Measurements from ENCODE around the gene NACC2.

Gene NACC2

GRCh38 chr9:135969064-135969683 is 125.9 kb downstream of the NACC2 start:
- no peak overlapping the region for H3K27ac ChIP-seq (ENCODE audit: extremely low read depth, low read depth, low read length)
- ChIA-PET POLR2A (interaction anchor here (0.8 to 1.0 kb wide), 2 partner anchors 8 to 140 kb away, joined by 3 to 4 read pairs; partner anchors contain the start of gene UBAC1), CTCF (interaction anchor here (0.5 to 6.0 kb wide), 8 partner anchors 14 to 323 kb away, joined by 3 to 95 read pairs (median 4); no protein-coding TSS in a partner anchor)
- H3K36me3 ChIP-seq (ENCODE audit: control insufficient read depth in 2 of 2, insufficient read depth in 1 of 2, low read length in 2 of 2), result no peaks in the 10 kb centered on the region
- TF ChIP-seq ZNF24 (tag by site-specific recombination; IDR thresholded peaks at IDR 0.05) (no peak), REPIN1 (tag by site-specific recombination; IDR thresholded peaks at IDR 0.05; ENCODE audit: low read depth) (no peak), ZNF692 (tag by site-specific recombination; IDR thresholded peaks at IDR 0.05) (no peak), OVOL3 (tag by site-specific recombination; IDR thresholded peaks at IDR 0.05) (no peak), ZIC2 (tag by site-specific recombination; IDR thresholded peaks at IDR 0.05) (no peak), ZNF704 (tag by site-specific recombination; IDR thresholded peaks at IDR 0.05) (no peak), ZNF654 (tag by site-specific recombination; IDR thresholded peaks at IDR 0.05; ENCODE audit: low read depth) (no peak), ZBTB1 (tag by site-specific recombination; IDR thresholded peaks at IDR 0.05) (no peak), ZNF214 (tag by site-specific recombination; IDR thresholded peaks at IDR 0.05; ENCODE audit: borderline replicate concordance) (no peak), ZNF580 (tag by site-specific recombination; IDR thresholded peaks at IDR 0.05) (no peak), ZNF621 (tag by site-specific recombination; IDR thresholded peaks at IDR 0.05) (no peak), ZFHX2 (tag by site-specific recombination; conservative IDR thresholded peaks at IDR 0.05) (no peak), ZNF791 (tag by site-specific recombination; IDR thresholded peaks at IDR 0.05) (no peak), ZNF530 (tag by site-specific recombination; IDR thresholded peaks at IDR 0.05; ENCODE audit: low read depth) (no peak), ZNF830 (tag by site-specific recombination; IDR thresholded peaks at IDR 0.05; ENCODE audit: low read depth) (no peak), ZNF555 (tag by site-specific recombination; conservative IDR thresholded peaks at IDR 0.05) (no peak)
- H3K4me3 ChIP-seq (ENCODE audit: low read depth, low read length), result no peak overlapping the region
- no peaks in the 10 kb centered on the region for H3K9me3 ChIP-seq (ENCODE audit: control insufficient read depth, insufficient read depth, low read depth, low read length)
- H3K4me1 ChIP-seq (ENCODE audit: control insufficient read depth, insufficient read depth, low read length), result no peaks in the 10 kb centered on the region

GRCh38 chr9:135968601-135969000 is 126.5 kb downstream of the NACC2 start:
- CTCF ChIA-PET, result interaction anchor here (0.6 to 6.0 kb wide), 23 partner anchors 14 to 310 kb away, joined by 3 to 95 read pairs (median 4); no protein-coding TSS in a partner anchor
- H3K36me3 ChIP-seq (ENCODE audit: control insufficient read depth in 2 of 2, insufficient read depth in 1 of 2, low read length in 2 of 2), result no peaks in the 10 kb centered on the region
- H3K9me3 ChIP-seq (ENCODE audit: control insufficient read depth, insufficient read depth, low read depth, low read length), result no peaks in the 10 kb centered on the region
- TF ChIP-seq ZNF433 (tag by site-specific recombination; IDR thresholded peaks at IDR 0.05; ENCODE audit: low read depth), result no peak
- no peak for TF ChIP-seq ZNF214 (tag by site-specific recombination; IDR thresholded peaks at IDR 0.05; ENCODE audit: borderline replicate concordance)
- TF ChIP-seq EGR2 (tag by site-specific recombination; IDR thresholded peaks at IDR 0.05; ENCODE audit: low read depth), result no peak
- no peak for TF ChIP-seq SP7 (tag by site-specific recombination; IDR thresholded peaks at IDR 0.05)
- no peak for TF ChIP-seq ZNF544 (tag by site-specific recombination; IDR thresholded peaks at IDR 0.05)
- no peak for TF ChIP-seq ZNF341 (tag by site-specific recombination; IDR thresholded peaks at IDR 0.05; ENCODE audit: low read depth)
- no peak for TF ChIP-seq PRDM6 (tag by site-specific recombination; IDR thresholded peaks at IDR 0.05)
- TF ChIP-seq ATF2 (tag by site-specific recombination; IDR thresholded peaks at IDR 0.05; ENCODE audit: low read depth), result no peak
- H3K27ac ChIP-seq (ENCODE audit: extremely low read depth, low read depth, low read length), result no peak overlapping the region
- no peak overlapping the region for H3K4me3 ChIP-seq (ENCODE audit: low read depth, low read length)
- POLR2A ChIA-PET, result interaction anchor here (0.6 to 1.2 kb wide), 3 partner anchors 127 to 153 kb away, joined by 3 to 4 read pairs (median 3); partner anchors contain the start of gene NACC2
- H3K4me1 ChIP-seq (ENCODE audit: control insufficient read depth, insufficient read depth, low read length), result no peaks in the 10 kb centered on the region

Data from HEK293 (cell line).